Stimulated activated naive CD8-positive, alpha-beta T cell treated with anti-CD3 and anti-CD28 coated beads, Interleukin-15, amount 100 ng/mL, for 72 hours (primary cell): ENCODE results near the gene C5AR2.
A peak's percentile ranks its signal among the peaks of the same experiment; 100 is the strongest.

Experiments used
- ATAC-seq: fragments of 150-1000 bp; cut with Tn5 transposase; 2 replicates; pipeline ENCODE4 v1.10.0; 2021; ENCODE audit warnings: mild to moderate bottlenecking, moderate library complexity
- DNase-seq, 2 donors: peaks; one replicate each; pipeline ENCODE4 v3.0.0; 2021 to 2022
- H3K27ac Mint-ChIP-seq, 2 donors: one replicate each; pipeline ENCODE4 v1.8.0; 2022; ENCODE audit warnings: mild to moderate bottlenecking in 2 of 2, mixed read lengths in 2 of 2, moderate library complexity in 2 of 2
- H3K27me3 Mint-ChIP-seq: one replicate; pipeline ENCODE4 v1.8.0; 2022; ENCODE audit warnings: mixed read lengths
- H3K4me1 Mint-ChIP-seq: one replicate; pipeline ENCODE4 v1.8.0; 2022; ENCODE audit warnings: mild to moderate bottlenecking, mixed read lengths
- H3K4me3 Mint-ChIP-seq, 2 donors: one replicate each; pipeline ENCODE4 v1.8.0; 2022; ENCODE audit warnings: mild to moderate bottlenecking in 2 of 2, mixed read lengths in 2 of 2, moderate library complexity in 1 of 2
- H3K9me3 Mint-ChIP-seq, 2 donors: one replicate each; pipeline ENCODE4 v1.8.0; 2022; ENCODE audit warnings: mixed read lengths in 2 of 2

The C5AR2 gene

GRCh38 chr19:47370045-47370611 is 38.2 kb downstream of the C5AR2 start:
- Mint-ChIP-seq H3K9me3 (no peaks in the 10 kb centered on the region), H3K27me3 (no peaks in the 10 kb centered on the region), H3K4me3 (no peak overlapping the region), H3K27ac (peak overlapping the region in 1 of 2 donors; percentile 50), H3K4me1 (no peaks in the 10 kb centered on the region)
- ATAC-seq = no peak
- DNase-seq = no peak

DNA sequence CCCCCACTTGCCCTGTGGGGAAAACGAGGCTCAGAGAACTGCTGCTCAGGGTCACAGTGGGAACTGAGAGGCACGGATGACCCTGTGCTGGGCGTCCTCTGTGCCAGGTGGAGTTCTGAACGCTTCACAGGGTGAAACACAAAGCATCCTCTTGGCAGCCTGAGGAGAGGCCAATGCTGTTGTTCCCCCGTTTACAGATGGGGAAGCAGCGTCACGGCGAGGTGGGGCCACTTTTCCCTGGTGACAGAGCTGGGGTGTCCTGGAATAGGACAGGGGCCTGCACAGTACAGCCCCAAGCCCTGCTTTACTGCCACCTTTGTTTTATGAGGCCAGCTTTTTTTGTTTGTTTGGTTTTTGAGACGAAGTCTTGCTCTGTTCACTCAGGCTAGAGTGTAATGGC is 39.3 kb downstream of the C5AR2 start:
- H3K9me3 Mint-ChIP-seq = no peaks in the 10 kb centered on the region
- no peak for DNase-seq
- peaks cover 5% of the 10 kb centered on the region for H3K4me1 Mint-ChIP-seq
- no peak overlapping the region for H3K27ac Mint-ChIP-seq
- no peak for ATAC-seq
- H3K4me3 Mint-ChIP-seq = no peak overlapping the region
- H3K27me3 Mint-ChIP-seq = no peaks in the 10 kb centered on the region

DNA sequence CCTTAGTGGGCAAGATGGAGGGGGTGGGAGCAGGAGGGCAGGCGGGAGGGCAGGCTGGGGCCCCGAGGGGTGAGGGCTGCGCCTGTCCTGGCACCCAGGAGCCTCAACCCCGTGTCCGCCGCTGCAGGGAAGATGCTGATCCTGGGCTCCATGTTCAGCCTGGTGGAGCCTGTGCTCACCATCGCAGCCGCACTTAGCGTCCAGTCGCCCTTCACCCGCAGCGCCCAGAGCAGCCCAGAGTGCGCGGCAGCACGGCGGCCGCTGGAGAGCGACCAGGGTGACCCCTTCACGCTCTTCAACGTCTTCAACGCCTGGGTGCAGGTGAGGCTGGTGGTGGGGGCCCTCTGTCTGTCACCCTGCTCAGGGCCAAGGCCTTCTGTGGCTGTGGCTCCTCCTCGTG is 40.6 kb downstream of the C5AR2 start:
- Mint-ChIP-seq H3K9me3 (no peaks in the 10 kb centered on the region), H3K4me3 (no peak overlapping the region), H3K4me1 (peaks cover 5% of the 10 kb centered on the region), H3K27me3 (no peaks in the 10 kb centered on the region), H3K27ac (no peak overlapping the region)
- ATAC-seq (no peak), DNase-seq (no peak)

DNA sequence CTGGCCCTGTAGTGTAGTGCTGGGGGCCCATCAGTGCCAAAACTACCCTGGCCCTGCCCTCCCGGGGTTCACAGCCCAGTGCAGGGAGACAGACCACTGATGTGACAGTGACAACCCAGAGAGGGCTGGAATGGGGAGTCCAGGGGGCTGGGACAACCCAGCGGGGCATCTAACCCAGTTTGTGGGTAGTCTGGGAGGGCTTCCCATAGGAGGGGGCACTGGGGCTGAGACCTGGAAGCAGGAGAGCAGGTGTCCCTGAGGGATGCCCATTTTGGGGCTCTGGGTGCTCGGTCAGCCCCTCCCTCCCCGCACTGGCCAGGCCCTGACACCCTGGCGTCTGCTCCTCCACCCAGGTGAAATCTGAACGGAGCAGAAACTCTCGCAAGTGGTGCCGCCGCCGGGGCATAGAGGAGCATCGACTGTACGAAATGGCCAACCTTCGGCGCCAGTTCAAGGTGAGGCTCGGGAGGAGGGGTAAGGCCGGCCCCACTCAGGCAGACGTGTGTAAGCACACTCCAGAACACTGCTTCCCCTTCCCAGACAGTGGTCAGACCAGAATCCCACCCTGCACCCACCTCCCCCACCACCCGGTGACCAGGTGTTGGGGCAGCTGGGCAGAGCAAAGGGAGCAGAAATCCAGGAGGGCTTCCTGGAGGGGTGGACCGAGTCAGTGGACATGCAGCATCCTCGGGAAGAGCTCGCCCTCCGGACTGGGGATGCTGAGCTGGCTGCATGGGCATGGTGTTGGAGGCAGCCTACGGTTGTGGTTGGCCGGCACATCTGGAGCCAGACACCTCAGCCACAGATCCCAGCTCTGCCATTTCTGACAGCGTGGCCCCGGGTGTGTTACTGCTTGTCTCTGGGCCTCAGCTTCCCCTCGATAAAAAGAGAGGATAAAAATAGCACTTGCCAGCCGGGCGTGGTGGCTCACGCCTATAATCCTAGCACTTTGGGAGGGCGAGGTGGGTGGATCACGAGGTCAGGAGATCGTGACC is 41.6 kb downstream of the C5AR2 start:
- DNase-seq (no peak), ATAC-seq (no peak)
- Mint-ChIP-seq H3K27me3 (no peaks in the 10 kb centered on the region), H3K9me3 (no peaks in the 10 kb centered on the region), H3K4me3 (no peak overlapping the region), H3K4me1 (peaks cover 5% of the 10 kb centered on the region), H3K27ac (no peak overlapping the region)

DNA sequence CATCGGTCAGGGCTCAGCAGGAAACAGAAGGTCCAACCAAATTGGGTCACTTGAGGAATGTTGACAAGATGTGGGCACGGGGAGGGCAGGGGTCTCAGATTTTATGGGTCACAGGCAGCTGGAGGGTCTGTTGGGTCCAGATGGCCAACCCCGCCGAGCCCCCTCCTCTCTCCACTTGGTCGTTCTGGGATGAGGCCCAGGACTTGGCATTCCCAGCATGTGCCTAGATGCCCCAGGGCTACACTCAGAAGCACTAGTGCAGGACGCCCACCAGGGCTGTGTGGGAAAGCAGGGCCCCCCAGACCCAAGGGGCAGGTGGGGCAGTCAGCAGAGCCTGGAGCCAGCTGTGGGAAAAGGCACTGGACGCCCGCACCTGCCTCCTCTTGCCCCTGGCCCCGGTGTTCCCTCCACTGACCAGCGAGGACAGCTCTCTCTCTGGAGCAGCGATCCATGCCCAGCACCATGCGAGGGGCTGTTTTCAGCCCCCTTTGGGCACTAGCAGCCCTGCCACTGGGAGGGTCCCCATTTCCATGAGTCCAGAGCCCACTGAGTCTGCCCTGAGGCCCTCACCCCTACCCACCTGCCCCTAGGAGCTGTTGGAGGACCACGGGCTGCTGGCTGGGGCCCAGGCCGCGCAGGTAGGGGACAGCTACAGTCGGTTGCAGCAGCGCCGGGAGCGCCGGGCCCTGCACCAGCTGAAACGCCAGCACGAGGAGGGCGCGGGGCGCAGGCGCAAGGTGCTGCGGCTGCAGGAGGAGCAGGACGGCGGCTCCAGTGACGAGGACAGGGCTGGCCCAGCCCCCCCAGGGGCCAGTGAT is 43.1 kb downstream of the C5AR2 start:
- H3K27ac Mint-ChIP-seq = no peak overlapping the region
- H3K4me1 Mint-ChIP-seq = peaks cover 16% of the 10 kb centered on the region
- no peaks in the 10 kb centered on the region for H3K27me3 Mint-ChIP-seq
- no peak overlapping the region for H3K4me3 Mint-ChIP-seq
- H3K9me3 Mint-ChIP-seq = no peaks in the 10 kb centered on the region
- ATAC-seq = no peak
- no peak for DNase-seq

GRCh38 chr19:47375694-47376588 is 44.0 kb downstream of the C5AR2 start:
- no peaks in the 10 kb centered on the region for H3K9me3 Mint-ChIP-seq
- H3K27ac Mint-ChIP-seq = peak overlapping the region in 1 of 2 donors; percentile 63
- no peak overlapping the region for H3K4me3 Mint-ChIP-seq
- H3K27me3 Mint-ChIP-seq = no peaks in the 10 kb centered on the region
- H3K4me1 Mint-ChIP-seq = peaks cover 24% of the 10 kb centered on the region
- DNase-seq (no peak), ATAC-seq (no peak)

GRCh38 chr19:47376589-47377144 is 44.7 kb downstream of the C5AR2 start:
- Mint-ChIP-seq H3K27me3 (no peaks in the 10 kb centered on the region), H3K4me1 (peaks cover 31% of the 10 kb centered on the region), H3K9me3 (no peaks in the 10 kb centered on the region), H3K27ac (no peak overlapping the region), H3K4me3 (no peak overlapping the region)
- ATAC-seq = peak; percentile 19
- DNase-seq = no peak

- Mint-ChIP-seq H3K27ac (peak overlapping the region; percentile 33 to 81), H3K27me3 (no peaks in the 10 kb centered on the region), H3K4me3 (no peak overlapping the region), H3K4me1 (peaks cover 37% of the 10 kb centered on the region), H3K9me3 (no peaks in the 10 kb centered on the region)
- no peak for ATAC-seq
- DNase-seq = no peak
Observed at GRCh38 chr19:47377208-47377701, 45.3 kb downstream of the C5AR2 start.

- DNase-seq = no peak
- Mint-ChIP-seq H3K9me3 (no peaks in the 10 kb centered on the region), H3K27ac (peak overlapping the region in 1 of 2 donors; percentile 81), H3K4me1 (peaks cover 41% of the 10 kb centered on the region), H3K27me3 (no peaks in the 10 kb centered on the region), H3K4me3 (no peak overlapping the region)
- ATAC-seq = no peak
Observed at GRCh38 chr19:47377801-47378200, 45.8 kb downstream of the C5AR2 start.

- no peak overlapping the region for H3K4me3 Mint-ChIP-seq
- H3K27me3 Mint-ChIP-seq = no peaks in the 10 kb centered on the region
- DNase-seq (no peak), ATAC-seq (no peak)
- H3K9me3 Mint-ChIP-seq = no peaks in the 10 kb centered on the region
- H3K27ac Mint-ChIP-seq = peak overlapping the region in 1 of 2 donors; percentile 59
- peaks cover 46% of the 10 kb centered on the region for H3K4me1 Mint-ChIP-seq
Observed at GRCh38 chr19:47378246-47378645, 46.3 kb downstream of the C5AR2 start.

DNA sequence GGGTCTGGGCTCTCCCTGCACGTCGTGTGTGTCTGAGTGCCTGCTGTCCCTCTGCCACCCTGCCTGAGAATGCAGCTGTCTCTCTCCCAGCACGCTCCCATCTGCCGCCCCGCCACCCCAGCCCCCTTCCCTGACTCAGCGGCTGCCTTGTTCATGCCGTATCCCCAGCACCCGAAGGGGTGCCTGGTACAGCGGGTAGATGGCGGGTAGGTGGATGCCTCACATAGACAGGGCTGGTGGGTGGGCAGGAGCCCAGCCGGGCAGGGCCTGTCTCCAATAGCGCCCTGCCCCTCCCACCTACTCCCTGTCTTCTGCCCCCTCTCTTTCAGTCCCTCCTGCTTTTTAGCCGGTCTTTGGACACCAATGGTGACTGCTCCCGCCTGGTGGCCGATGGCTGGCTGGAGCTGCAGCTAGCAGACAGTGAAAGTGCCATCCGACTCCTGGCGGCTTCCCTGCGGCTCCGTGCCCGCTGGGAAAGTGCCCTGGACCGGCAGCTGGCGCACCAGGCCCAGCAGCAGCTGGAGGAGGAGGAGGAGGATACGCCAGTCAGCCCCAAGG is 47.5 kb downstream of the C5AR2 start:
- no peak for ATAC-seq
- Mint-ChIP-seq H3K27me3 (no peaks in the 10 kb centered on the region), H3K4me1 (peaks cover 51% of the 10 kb centered on the region), H3K4me3 (no peak overlapping the region), H3K27ac (no peak overlapping the region), H3K9me3 (no peaks in the 10 kb centered on the region)
- DNase-seq = no peak

GRCh38 chr19:47380559-47380958 is 48.6 kb downstream of the C5AR2 start:
- no peak overlapping the region for H3K4me3 Mint-ChIP-seq
- peak overlapping the region in 1 of 2 donors; percentile 46 for H3K27ac Mint-ChIP-seq
- no peak for ATAC-seq
- DNase-seq = no peak
- no peaks in the 10 kb centered on the region for H3K27me3 Mint-ChIP-seq
- H3K4me1 Mint-ChIP-seq = peaks cover 51% of the 10 kb centered on the region
- no peaks in the 10 kb centered on the region for H3K9me3 Mint-ChIP-seq

GRCh38 chr19:47381121-47381520 is 49.1 kb downstream of the C5AR2 start:
- no peak for DNase-seq
- Mint-ChIP-seq H3K27me3 (no peaks in the 10 kb centered on the region), H3K4me1 (peaks cover 47% of the 10 kb centered on the region), H3K4me3 (no peak overlapping the region), H3K27ac (peak overlapping the region in 1 of 2 donors; percentile 69), H3K9me3 (no peaks in the 10 kb centered on the region)
- peak; percentile 29 for ATAC-seq

GRCh38 chr19:47381653-47382279 is 49.8 kb downstream of the C5AR2 start:
- ATAC-seq = peak; percentile 54
- Mint-ChIP-seq H3K27me3 (no peaks in the 10 kb centered on the region), H3K27ac (peak overlapping the region in 1 of 2 donors; percentile 69), H3K9me3 (no peaks in the 10 kb centered on the region), H3K4me3 (no peak overlapping the region), H3K4me1 (peaks cover 45% of the 10 kb centered on the region)
- no peak for DNase-seq
